Renal cortical epithelial cell (primary cell): ENCODE measurements around the gene SWI5. TPM values are rescaled to one million over a fixed set of nuclear protein-coding genes. Genes with fewer than 3 reads are reported as not detected.

Source experiments
- DNase-seq: peaks from one replicate; pipeline ENCODE4 v3.0.0-alpha.2; 2011; ENCODE audit warnings: low read depth
- total RNA-seq: library from RNA; depleted of rRNA; stranded (reverse); fragments of >200 nt; gene quantifications from 2 replicates; pipeline ENCODE4 v1.2.3, GENCODE V29; 2014

SWI5 gene
- total RNA-seq, 1 donor from 2014 or later: 22.6 TPM

- DNase-seq: no peak
Observed at GRCh38 chr9:128321343-128321742, 45.3 kb downstream of the SWI5 start.

DNA sequence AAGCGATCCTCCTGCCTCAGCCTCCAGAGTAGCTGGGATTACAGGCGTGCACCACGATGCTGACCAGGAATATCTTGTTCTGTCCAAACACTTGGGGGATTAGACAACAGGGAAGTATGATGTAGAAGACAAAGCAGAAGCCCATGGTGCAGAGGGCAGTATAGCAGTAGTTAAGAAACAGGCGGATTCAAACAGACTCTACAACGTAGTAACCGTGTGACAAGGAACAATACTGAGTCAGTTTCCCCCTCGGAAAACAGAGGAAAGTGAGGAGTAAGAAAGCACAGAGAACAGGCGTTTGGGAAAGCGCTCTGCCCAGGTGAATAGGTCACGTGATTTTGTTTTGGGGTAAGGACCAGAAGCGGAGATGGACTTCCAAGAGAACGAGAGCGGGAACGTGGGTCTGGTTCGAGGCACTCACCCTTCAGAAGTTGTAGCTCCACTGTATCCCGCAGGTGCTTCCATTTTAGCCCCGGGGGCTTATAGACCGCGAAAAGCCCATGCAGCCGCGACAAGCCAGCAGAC, 45.9 kb downstream of the SWI5 start:
- DNase-seq: no peak

- peak; percentile 83 for DNase-seq
Observed at GRCh38 chr9:128322404-128323211, 46.5 kb downstream of the SWI5 start, which contains the start of the genes COQ4 and TRUB2. TSS of gene COQ4 (plus strand) at chr9:128322839. CDS start at chr9:128322859, 20 bp downstream. TSS of gene TRUB2 (minus strand) at chr9:128322447. CDS start at chr9:128322408, 39 bp downstream.

DNA sequence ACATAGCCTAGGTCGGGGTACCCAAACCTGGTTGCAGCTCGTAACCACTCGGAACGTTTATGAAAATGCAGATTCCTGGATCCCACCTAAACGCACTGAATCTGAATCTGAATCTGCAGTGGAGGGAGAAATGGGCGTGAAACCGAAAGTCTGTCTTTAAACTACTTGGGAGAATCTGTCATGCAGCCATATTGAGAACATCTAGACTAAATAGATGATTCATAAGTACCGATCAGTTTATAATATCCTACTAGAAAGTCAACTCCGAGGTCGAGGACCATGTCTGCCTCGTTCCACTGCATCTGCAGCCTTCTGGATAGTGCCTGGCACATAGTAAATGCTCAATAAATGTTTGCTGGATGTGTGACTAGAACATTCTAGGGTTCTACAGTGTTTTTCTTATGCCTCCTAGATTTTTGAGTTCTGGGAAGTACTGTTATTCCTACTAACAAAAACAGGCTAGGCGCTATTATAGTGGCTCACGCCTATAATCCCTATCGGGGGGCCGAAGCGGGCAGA, 47.2 kb downstream of the SWI5 start:
- DNase-seq: peak; percentile 26

GRCh38 chr9:128323791-128324190, 47.7 kb downstream of the SWI5 start:
- no peak for DNase-seq

DNA sequence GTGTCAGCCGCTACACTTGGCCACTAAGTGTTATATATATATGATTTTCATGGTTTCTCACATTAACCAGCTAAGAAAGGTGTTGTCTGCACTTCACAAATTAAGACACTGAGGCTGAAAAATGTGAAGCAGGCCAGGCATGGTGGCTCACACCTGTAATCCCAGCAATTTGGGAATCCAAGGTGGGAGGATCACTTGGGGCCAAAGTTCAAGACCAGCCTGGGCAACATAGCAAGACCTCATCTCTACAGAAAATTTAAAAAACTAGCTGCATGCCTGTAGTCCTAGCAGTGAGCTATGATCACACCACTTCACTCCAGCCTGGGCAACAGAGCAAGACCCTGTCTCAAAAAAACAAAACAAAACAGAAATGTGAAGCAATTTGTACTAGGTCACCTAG, 48.3 kb downstream of the SWI5 start:
- no peak for DNase-seq

- no peak for DNase-seq
Observed at GRCh38 chr9:128325629-128326028, 49.6 kb downstream of the SWI5 start.

DNA sequence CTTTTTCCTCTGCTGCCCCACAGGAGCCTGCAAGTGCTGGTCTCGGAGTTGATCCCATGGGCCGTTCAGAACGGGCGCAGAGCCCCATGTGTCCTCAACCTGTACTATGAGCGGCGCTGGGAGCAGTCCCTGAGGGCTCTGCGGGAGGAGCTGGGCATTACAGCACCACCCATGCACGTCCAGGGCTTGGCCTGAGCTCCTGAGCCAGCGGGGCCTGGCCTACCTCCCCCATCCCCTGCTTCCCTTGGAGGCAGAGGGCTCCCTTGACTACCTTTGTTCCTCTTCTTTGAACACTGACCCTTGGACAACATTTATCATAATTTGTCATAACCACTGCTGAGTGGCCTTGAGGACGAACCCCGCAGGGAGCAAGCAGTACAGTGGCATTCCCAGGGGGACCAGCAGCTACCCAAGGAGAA, 57.4 kb downstream of the SWI5 start:
- DNase-seq: no peak

DNA sequence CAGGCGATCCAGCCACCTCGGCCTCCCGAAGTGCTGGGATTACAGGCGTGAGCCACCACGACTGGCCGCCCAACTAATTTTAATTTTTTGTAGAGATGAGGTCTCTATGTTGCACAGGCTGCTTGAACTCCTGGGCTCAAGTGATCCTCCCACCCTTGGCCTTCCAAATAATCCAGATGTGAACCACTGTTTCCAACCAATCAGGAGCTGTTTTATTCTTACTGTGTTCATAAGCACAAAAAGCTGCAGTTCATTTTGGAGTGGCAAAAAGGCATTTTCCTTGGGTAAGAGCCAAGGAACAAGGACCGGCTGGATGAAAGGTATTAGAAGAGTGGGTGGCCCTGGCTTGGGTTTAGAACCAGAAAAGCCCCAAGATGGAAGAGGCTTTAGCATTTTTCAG, 59.1 kb downstream of the SWI5 start:
- no peak for DNase-seq

DNA sequence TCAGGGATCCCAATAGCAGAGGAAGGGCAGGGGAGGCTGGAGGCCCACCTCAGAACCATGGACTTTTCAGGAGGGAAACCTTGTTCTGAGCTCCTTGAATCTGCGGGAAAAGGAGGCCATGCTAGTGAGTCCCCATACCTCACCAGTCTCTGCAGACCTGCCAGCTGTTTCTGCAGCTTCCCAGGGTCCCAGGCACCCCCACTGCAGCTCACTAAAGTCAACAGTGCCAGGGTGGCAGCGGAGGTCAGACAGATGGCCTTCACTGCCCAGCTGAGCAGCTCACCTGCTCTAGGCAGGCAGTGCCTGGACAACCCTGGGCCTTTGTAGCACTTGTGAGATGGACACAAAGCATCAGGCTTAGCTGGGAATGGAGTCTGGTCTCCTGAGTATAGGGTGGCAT, 59.8 kb downstream of the SWI5 start:
- no peak for DNase-seq

DNA sequence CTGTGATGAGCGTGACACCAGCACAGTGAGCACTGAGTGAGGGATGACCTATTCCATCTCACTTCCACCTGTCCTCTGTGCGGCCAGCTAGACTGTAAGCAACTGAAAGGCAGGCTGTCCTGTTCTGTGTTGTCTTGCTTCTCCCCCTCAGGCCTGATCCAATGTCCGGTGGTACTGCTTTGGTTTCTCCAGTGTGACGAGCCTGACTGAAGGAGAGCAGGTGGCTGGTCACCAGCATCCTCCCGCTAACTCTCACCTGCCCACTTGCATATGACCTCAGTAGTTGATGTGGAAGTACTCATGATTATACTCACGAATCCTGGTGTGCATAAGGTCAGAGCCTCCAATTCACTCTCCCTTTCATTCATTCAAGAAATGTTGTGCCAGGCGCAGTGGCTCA, 61.9 kb downstream of the SWI5 start:
- DNase-seq: no peak

Other genes starting within 250 kb of the SWI5 start
- gene NAIF1, start 209.0 kb upstream of the SWI5 start, total RNA-seq: 7.6 and 13.5 TPM in 2 replicates
- gene SLC25A25, start 208.0 kb upstream of the SWI5 start, total RNA-seq: 9.8 and 12.3 TPM in 2 replicates
- gene PTGES2, start 148.5 kb upstream of the SWI5 start, total RNA-seq: 80.0 and 96.9 TPM in 2 replicates
- gene LCN2, start 126.8 kb upstream of the SWI5 start, total RNA-seq: 23.6 and 38.2 TPM in 2 replicates
- gene BBLN, start 116.0 kb upstream of the SWI5 start, total RNA-seq: 60.3 and 79.9 TPM in 2 replicates
- 10.9 and 38.1 TPM in 2 replicates for gene CIZ1, start 84.7 kb upstream of the SWI5 start, total RNA-seq
- 9.2 and 33.5 TPM in 2 replicates for gene DNM1, start 72.9 kb upstream of the SWI5 start, total RNA-seq
- gene GOLGA2, start 269 bp upstream of the SWI5 start, total RNA-seq: 47.9 and 89.6 TPM in 2 replicates
- 15.2 and 17.4 TPM in 2 replicates for gene TRUB2, start 46.2 kb downstream of the SWI5 start, total RNA-seq
- gene COQ4, start 46.6 kb downstream of the SWI5 start, total RNA-seq: 35.5 and 38.2 TPM in 2 replicates
- 27.6 and 47.5 TPM in 2 replicates for gene SLC27A4, start 64.3 kb downstream of the SWI5 start, total RNA-seq
- 21.9 and 43.7 TPM in 2 replicates for gene URM1, start 95.1 kb downstream of the SWI5 start, total RNA-seq
- 43.4 and 50.4 TPM in 2 replicates for gene CERCAM, start 144.6 kb downstream of the SWI5 start, total RNA-seq
- gene ODF2, start 179.7 kb downstream of the SWI5 start, total RNA-seq: 21.7 and 37.2 TPM in 2 replicates
- gene GLE1, start 228.4 kb downstream of the SWI5 start, total RNA-seq: 19.1 and 29.2 TPM in 2 replicates